NCI-H510A (cell line): ENCODE data around the gene ZFTA.

Source experiments
- DNase-seq: peaks from one replicate; lab custom pipeline; 2025; lab: John Stamatoyannopoulos, UW

ZFTA gene

DNA sequence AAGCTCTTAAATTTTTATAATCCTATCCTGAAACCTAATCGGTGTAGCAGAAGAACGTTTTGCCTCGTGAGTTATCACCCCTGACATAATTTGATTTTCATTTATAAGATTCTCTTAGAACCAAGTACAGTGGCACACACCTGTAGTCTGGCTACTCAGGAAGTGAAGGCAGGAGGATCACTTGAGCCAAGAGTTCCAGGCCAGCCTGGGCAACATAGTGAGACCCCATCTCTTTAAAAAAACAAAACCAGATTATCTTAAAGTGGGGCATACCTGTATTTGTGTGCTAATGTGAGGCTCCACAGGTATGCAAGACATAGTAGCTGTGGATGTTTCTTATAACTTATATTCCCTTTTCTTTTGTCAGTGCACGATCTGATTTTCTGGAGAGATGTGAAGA is 19.0 kb downstream of the ZFTA start:
- DNase-seq = no peak

DNA sequence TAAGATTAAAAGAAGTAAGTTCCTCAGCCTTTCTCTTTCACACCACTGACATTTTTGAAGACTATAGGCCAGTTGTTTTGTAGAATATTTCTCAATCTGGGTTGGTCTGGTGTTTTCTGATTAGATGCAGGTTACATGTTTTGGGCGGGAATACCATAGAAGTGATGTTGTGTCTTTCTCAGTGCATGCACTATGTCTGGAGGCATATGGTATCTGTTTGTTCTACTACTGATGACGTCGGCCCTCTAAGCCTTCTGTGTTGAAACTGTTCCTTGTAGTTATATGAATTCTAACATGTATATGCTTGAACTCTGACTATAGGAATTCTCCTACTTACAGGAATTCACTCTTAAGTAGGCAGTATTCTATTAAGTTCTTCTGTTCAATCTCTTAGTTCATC is 21.6 kb downstream of the ZFTA start:
- DNase-seq = no peak

DNA sequence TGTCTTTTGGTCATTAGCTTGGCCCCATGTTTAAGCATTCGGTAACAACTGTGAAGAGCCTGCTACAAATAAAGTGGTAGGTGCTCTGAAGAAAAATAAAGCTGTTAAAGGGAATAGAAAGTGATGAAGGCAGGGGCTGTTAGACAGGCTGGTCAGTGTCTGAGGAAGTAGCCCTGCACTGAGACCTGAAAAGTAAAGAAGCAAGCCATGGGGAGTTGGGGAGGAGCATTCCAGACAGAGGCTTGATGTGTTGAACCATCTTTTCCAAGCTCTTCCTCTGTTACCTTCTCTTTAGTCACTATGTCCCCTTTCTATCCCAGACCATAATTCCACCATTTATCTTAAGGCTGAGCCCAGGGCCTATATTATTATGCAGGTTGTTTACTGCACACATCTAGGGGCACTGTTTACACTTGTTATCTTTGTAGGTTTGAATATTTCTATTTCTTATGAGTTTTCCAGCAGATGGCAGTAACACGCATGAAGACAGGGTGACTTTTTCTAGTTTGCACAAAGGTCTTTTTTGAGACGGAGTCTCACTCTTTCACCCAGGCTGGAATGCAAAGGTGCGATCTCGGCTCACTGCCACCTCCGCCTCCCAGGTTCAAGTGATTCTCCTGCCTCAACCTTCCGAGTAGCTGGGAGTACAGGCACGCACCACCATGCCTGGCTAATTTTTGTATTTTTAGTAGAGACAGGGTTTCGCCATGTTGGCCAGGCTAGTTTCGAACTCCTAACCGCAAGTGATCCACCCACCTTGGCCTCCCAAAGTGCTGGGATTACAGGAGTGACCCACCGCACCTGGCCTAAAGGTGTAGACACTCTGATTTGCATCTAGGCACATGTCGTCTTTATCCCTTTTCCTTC is 23.0 kb downstream of the ZFTA start:
- no peak for DNase-seq

DNA sequence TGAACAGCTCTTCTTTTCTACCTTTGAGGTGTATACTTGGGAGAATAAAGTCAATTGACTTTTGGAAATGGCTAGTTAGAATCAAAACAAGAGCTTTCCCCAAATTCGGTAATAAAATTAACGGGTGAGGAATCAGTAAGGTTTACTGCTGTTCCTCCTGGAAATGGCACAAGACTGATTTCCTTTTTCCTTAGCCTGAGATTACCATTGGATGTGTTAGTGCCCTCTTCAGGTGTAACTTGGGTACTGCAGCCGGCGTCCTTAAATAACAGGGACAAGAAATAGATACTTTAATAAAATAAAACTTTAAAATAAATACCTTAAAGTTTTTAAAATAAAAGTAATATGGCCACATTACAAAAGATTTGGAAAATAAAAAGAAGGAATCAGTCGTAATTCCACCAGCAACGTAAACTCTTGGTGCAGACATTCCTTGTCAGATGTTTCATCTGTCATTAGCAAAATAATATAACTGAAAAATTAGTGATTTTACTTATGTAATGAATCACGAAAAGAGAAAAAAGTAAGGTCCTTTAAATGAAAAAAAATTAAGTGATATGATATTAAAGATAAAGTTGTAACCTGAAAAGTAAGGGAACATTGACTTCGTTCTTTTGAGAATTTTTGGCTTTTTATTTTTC is 29.7 kb downstream of the ZFTA start:
- no peak for DNase-seq

DNA sequence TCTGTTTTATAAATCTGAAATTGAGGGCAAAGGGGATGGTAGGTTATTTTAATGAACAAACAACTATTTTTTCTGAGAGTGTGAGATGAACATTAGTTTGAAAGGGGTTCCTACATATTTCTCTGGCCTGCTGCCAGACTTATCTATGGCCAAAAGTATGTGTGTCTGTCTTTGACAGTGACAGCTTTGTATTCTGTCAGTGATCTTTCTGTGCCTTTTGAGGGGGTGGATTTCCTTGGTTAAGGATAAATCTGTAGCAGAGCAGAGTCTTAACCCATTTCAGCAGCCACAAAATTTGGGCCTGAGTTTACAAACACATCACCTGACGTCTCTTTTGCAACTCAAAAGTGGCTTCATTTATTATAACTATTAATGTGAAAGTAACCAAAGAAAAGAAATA is 30.9 kb downstream of the ZFTA start:
- no peak for DNase-seq

DNA sequence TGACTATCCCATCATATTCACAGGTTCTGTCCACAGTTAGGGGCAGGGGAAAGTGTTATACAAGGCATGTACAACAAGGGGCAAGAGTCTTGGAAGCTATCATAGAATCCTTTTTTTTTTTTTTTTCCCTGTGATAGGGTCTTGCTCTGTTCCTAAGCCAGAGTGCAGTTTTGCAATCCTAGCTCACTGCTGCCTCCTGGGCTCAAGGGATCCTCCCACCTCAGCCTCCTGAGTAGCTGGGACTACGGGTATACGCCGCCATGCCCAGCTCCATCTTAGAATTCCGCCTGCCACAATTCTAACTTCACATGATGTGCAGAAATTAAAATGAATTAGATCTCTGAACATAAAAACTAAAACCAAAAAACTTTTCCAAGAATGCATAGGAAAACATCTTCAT is 31.7 kb downstream of the ZFTA start:
- no peak for DNase-seq

DNA sequence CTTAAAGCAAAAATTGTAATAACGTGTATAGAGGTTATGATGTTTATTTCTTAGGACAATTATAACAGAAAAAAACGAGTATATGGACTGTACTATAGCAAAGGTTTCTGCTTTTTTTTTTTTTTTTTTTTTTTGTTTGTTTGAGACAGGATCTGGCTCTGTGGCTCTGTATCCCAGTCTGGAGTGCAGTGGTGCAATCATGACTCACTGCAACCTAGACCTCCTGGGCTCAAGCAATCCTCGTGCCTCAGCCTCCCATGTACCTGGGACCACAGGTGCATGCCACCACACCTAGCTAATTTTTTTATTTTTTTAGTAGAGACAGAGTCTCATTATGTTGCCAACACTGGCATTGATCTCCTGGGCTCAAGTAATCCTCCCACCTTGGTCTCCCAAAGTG is 39.2 kb downstream of the ZFTA start:
- no peak for DNase-seq

DNA sequence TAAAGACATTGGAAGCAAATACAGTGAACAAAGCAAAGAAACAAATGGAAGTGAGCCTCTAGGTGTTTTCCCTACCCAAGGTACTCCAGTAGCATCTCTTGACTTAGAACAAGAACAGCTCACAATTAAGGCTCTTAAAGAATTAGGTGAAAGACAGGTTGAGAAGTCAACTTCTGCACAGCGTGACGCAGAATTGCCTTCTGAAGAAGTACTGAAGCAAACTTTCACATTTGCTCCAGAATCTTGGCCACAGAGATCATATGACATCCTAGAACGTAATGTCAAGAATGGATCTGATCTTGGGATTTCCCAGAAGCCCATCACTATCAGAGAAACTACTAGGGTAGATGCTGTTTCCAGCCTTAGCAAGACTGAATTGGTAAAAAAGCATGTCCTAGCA is 48.0 kb downstream of the ZFTA start:
- no peak for DNase-seq

DNA sequence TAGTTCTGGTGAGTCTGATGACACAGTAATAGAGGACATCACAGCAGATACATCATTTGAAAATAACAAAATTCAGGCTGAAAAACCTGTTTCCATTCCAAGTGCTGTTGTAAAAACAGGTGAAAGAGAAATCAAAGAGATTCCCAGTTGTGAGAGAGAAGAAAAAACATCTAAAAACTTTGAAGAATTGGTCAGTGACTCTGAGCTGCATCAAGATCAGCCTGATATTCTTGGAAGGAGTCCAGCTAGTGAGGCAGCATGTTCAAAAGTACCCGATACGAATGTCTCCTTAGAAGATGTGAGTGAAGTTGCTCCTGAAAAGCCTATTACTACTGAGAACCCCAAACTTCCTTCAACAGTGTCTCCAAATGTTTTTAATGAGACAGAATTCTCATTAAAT is 48.6 kb downstream of the ZFTA start:
- no peak for DNase-seq

DNA sequence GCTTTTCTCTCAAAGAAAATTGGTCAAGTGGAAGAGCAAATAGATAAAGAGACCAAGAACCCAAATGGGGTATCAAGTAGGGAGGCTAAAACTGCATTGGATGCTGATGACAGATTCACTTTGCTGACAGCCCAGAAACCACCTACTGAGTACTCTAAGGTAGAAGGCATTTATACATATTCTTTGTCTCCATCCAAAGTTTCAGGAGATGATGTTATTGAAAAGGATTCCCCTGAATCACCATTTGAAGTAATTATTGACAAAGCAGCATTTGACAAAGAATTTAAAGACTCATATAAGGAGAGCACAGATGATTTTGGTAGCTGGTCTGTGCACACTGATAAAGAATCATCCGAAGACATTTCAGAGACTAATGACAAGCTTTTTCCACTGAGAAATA is 49.6 kb downstream of the ZFTA start:
- DNase-seq = no peak
